HG02588 (cell line): ENCODE measurements around the gene TXNRD2.
"Not testable (repeated sequence)": the region's sequence is repeated elsewhere in the genome, so short reads cannot be mapped to it uniquely, and the experiment has no call there.

Experiments
- ATAC-seq: cut with Tn5 transposase; IDR thresholded peaks from one replicate; pipeline ENCODE4 v1.9.1; 2021; ENCODE audit warnings: mild to moderate bottlenecking, moderate library complexity; ENCODE audit not compliant: unreplicated experiment

The TXNRD2 gene

GRCh38 chr22:19832476-19833108, 109.0 kb downstream of the TXNRD2 start:
- no peak for ATAC-seq

DNA sequence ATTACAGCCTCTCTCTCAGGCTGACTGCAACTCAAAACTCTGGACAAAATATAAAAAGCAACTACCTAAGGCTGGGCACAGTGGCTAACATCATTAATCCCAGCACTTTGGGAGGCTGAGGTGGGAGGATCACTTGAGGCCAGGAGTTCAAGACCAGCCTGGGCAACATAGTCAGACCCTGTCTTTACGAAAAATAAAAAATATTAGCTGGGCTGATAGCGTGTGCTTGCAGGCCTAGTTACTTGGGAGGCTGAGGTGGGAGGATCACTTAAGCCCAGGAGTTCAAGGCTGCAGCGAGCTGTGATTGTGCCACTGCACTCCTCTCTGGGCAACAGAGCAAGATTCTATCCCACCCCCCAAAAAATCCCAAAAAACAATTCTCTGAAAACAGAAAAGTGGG, 109.6 kb downstream of the TXNRD2 start:
- ATAC-seq = not testable (repeated sequence)

DNA sequence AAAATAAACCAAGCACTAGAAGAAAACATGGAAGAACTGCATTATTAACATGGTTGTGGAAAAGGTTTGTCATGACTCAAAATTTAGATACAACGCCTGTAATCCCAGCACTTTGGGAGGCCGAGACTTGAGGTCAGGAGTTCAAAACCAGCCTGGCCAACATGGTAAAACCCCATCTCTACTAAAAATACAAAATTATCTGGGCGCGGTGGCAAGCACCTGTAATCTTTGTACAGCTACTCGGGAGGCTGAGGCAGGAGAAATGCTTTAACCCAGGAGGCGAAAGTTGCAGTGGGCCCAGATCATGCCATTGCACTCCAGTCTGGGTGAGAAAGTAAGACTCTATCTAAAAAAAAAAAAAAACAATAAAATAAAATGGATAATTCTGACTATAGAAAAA, 110.6 kb downstream of the TXNRD2 start:
- no peak for ATAC-seq

DNA sequence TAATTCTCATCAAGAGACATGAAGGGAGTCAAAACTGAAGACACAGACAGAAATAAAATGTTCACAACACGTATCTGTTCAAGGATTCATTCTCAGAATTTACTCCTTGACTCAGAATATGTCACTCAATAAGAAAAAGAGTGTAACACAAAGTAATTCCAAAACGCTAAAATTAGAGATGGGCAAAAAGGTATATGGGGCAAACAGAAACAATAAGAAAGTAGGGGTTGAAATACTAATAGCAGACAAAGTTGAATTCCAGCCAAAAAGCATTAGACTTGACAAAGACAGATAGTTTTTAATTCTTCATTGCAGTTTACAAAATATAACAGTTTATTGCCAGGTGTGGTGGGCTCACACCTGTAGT, 113.6 kb downstream of the TXNRD2 start:
- ATAC-seq = no peak

DNA sequence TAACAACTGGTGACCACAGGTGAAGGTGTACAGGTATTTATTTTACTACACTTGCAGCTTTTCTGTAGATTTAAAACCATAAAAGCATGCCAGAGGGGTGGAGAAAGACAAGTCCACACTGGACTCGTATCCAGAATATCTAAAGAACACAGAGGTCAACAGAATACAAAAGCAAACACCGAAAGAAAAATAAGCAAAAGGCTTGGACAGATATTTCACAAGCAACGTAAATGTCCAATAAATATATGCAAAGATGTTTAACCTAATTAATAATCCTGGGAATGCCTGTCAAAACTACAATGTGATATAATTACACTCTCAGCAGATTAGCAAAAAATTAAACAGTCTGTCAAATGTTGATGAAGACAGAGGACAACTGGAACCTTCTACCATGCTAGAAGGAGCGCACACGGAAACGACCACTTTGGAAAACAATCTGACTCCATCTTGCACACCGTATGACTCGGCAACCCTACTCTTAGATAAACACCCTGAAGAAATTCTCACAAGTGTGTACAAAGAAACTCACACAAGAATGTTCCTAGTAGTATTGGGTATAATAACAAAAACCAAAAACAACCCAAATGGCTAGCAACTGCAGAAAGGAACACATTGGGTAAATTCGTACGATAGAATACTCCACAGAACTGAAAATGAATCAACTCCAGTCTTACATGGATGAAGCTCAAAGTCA, 114.1 kb downstream of the TXNRD2 start:
- ATAC-seq = no peak

GRCh38 chr22:19826619-19826950, 115.0 kb downstream of the TXNRD2 start:
- no peak for ATAC-seq

- ATAC-seq = no peak
These were observed 115.6 kb downstream of the TXNRD2 start for GRCh38 chr22:19825904-19826618.
